Body of pancreas (tissue), 4 donors: Measurements from ENCODE around the gene AGMO.

Source experiments
- POLR2A ChIP-seq, 3 donors: fragments of 450-650 bp; IDR thresholded peaks; one replicate each; pipeline ENCODE4 v1.6.1; 2016; ENCODE audit warnings: antibody characterized with exemption in 3 of 3, mild to moderate bottlenecking in 2 of 3
- TF ChIP-seq, protein P1 (sequence below), 7 experiments: fragments of 450-650 bp in 4 of 7; fragments of 200-600 bp in 3 of 7; sonication (generic) in 3 of 7; IDR thresholded peaks; one replicate each; pipeline ENCODE4 v1.5.1; 2016 to 2019; ENCODE audit warnings: antibody characterized with exemption in 7 of 7

DNA sequence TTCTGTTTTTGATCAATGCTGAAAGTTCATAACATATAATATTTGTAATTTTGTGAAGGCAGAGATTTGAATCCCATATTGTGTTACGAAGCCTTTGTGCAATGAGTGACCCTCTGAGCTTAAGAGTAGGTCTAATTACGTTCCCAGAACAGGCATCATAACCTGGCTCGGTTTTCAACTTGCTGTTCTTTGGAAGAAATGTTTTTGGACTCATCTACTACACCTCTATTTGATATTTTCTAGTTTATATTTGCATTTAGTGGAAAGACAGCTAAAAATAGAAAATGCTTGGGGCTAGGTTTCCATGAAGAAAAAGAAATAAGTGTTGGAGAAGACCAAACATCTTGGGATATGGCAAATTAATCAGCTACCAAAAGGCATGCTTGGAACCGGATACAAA, 234.8 kb downstream of the AGMO start:
- no peak for TF ChIP-seq POLR2A (IDR thresholded peaks at IDR 0.05)
- TF ChIP-seq, protein P1, sequence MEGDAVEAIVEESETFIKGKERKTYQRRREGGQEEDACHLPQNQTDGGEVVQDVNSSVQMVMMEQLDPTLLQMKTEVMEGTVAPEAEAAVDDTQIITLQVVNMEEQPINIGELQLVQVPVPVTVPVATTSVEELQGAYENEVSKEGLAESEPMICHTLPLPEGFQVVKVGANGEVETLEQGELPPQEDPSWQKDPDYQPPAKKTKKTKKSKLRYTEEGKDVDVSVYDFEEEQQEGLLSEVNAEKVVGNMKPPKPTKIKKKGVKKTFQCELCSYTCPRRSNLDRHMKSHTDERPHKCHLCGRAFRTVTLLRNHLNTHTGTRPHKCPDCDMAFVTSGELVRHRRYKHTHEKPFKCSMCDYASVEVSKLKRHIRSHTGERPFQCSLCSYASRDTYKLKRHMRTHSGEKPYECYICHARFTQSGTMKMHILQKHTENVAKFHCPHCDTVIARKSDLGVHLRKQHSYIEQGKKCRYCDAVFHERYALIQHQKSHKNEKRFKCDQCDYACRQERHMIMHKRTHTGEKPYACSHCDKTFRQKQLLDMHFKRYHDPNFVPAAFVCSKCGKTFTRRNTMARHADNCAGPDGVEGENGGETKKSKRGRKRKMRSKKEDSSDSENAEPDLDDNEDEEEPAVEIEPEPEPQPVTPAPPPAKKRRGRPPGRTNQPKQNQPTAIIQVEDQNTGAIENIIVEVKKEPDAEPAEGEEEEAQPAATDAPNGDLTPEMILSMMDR (IDR thresholded peaks at IDR 0.05) = no peak
